HG03460 (cell line): ENCODE data around the gene PDS5A.
"Not testable (repeated sequence)": the region's sequence is repeated elsewhere in the genome, so short reads cannot be mapped to it uniquely, and the experiment has no call there.

Experiments used
- ATAC-seq: cut with Tn5 transposase; IDR thresholded peaks from one replicate; pipeline ENCODE4 v1.9.1; 2021; ENCODE audit not compliant: unreplicated experiment

PDS5A gene

GRCh38 chr4:39977489-39978377, at the start of gene PDS5A:
TSS of gene PDS5A (minus strand) at chr4:39977911. CDS start at chr4:39976577, 1,334 bp downstream.
- ATAC-seq: peak; percentile 75

GRCh38 chr4:40024049-40024448, 46.3 kb upstream of the PDS5A start:
- ATAC-seq: not testable (repeated sequence)

GRCh38 chr4:40021116-40021515, 43.4 kb upstream of the PDS5A start:
- not testable (repeated sequence) for ATAC-seq

GRCh38 chr4:40020221-40020620, 42.5 kb upstream of the PDS5A start:
- ATAC-seq: no peak

- no peak for ATAC-seq
Observed at GRCh38 chr4:40016007-40016406, 38.3 kb upstream of the PDS5A start.

GRCh38 chr4:40003986-40004385, 26.3 kb upstream of the PDS5A start:
- no peak for ATAC-seq

GRCh38 chr4:40000711-40001110, 23.0 kb upstream of the PDS5A start:
- no peak for ATAC-seq

- ATAC-seq: no peak
Observed at GRCh38 chr4:39998659-39999345, 21.1 kb upstream of the PDS5A start.

- ATAC-seq: no peak
Observed at GRCh38 chr4:39996811-39997210, 19.1 kb upstream of the PDS5A start.

- no peak for ATAC-seq
Observed at GRCh38 chr4:39994406-39994805, 16.7 kb upstream of the PDS5A start.

GRCh38 chr4:39989381-39989780, 11.7 kb upstream of the PDS5A start:
- ATAC-seq: not testable (repeated sequence)

GRCh38 chr4:39987485-39987884, 9.8 kb upstream of the PDS5A start:
- ATAC-seq: no peak

GRCh38 chr4:39978904-39979303, 1.2 kb upstream of the PDS5A start:
- no peak for ATAC-seq

- ATAC-seq: no peak
Observed at GRCh38 chr4:39978378-39978775, 666 bp upstream of the PDS5A start.

GRCh38 chr4:39976945-39977488, 694 bp downstream of the PDS5A start:
- peak; percentile 23 for ATAC-seq

GRCh38 chr4:39976141-39976944, 1.4 kb downstream of the PDS5A start:
- ATAC-seq: peak; percentile 42

GRCh38 chr4:39975488-39976089, 2.1 kb downstream of the PDS5A start:
- no peak for ATAC-seq

GRCh38 chr4:39973052-39973451, 4.7 kb downstream of the PDS5A start:
- not testable (repeated sequence) for ATAC-seq

GRCh38 chr4:39970671-39971640, 6.8 kb downstream of the PDS5A start:
- ATAC-seq: peak; percentile 52
